Parathyroid adenoma (tissue), 2 donors: Measurements from ENCODE around the gene MROH7.

ENCODE experiments used
- H2AFZ ChIP-seq: fragments of 300-600 bp; sonication (generic); one replicate; pipeline ENCODE4 v1.7.0; 2017; ENCODE audit warnings: antibody characterized with exemption, mild to moderate bottlenecking
- H3K27ac ChIP-seq: fragments of 300-600 bp; sonication (generic); one replicate; pipeline ENCODE4 v1.7.0; 2017
- H3K27me3 ChIP-seq: fragments of 300-600 bp; sonication (generic); one replicate; pipeline ENCODE4 v1.7.0; 2017; ENCODE audit warnings: low read length; ENCODE audit not compliant: control insufficient read depth, insufficient read depth
- H3K36me3 ChIP-seq: fragments of 300-600 bp; sonication (generic); one replicate; pipeline ENCODE4 v1.7.0; 2017; ENCODE audit warnings: low read length; ENCODE audit not compliant: control insufficient read depth, insufficient read depth
- H3K4me1 ChIP-seq: fragments of 300-600 bp; sonication (generic); one replicate; pipeline ENCODE4 v1.7.0; 2017; ENCODE audit warnings: control low read depth
- H3K4me2 ChIP-seq: fragments of 300-600 bp; sonication (generic); one replicate; pipeline ENCODE4 v1.7.0; 2017; ENCODE audit warnings: low read length
- H3K4me3 ChIP-seq: fragments of 300-600 bp; sonication (generic); one replicate; pipeline ENCODE4 v1.7.0; 2017; ENCODE audit warnings: low read depth, low read length
- H3K79me2 ChIP-seq: fragments of 300-600 bp; sonication (generic); one replicate; pipeline ENCODE4 v1.7.0; 2017; ENCODE audit warnings: control low read depth
- H3K9ac ChIP-seq: fragments of 300-600 bp; sonication (generic); one replicate; pipeline ENCODE4 v1.7.0; 2017; ENCODE audit warnings: mild to moderate bottlenecking
- H3K9me3 ChIP-seq: fragments of 300-600 bp; sonication (generic); one replicate; pipeline ENCODE4 v1.7.0; 2017; ENCODE audit warnings: low read length; ENCODE audit not compliant: control insufficient read depth
- CTCF ChIP-seq: fragments of 300-600 bp; sonication (generic); IDR thresholded peaks from one replicate; pipeline ENCODE4 v1.7.0; 2017; ENCODE audit warnings: antibody characterized with exemption, mild to moderate bottlenecking
- donor health status: primary hyperparathyroidism.

The MROH7 gene

GRCh38 chr1:54601730-54602129 lies 39.9 kb upstream of the MROH7 start:
- Histone ChIP-seq H3K27ac (no peak overlapping the region), H3K4me3 (no peak overlapping the region), H3K4me2 (no peak overlapping the region), H3K9ac (no peak overlapping the region), H3K36me3 (no peaks in the 10 kb centered on the region), H2AFZ (no peak overlapping the region), H3K79me2 (no peaks in the 10 kb centered on the region), H3K9me3 (no peaks in the 10 kb centered on the region), H3K4me1 (no peaks in the 10 kb centered on the region), H3K27me3 (no peaks in the 10 kb centered on the region)
- TF ChIP-seq CTCF = no peak

GRCh38 chr1:54602554-54602953 lies 39.0 kb upstream of the MROH7 start:
- no peaks in the 10 kb centered on the region for H3K36me3 ChIP-seq
- H3K4me1 ChIP-seq = no peaks in the 10 kb centered on the region
- no peak overlapping the region for H3K27ac ChIP-seq
- no peak overlapping the region for H3K4me3 ChIP-seq
- no peak overlapping the region for H3K9ac ChIP-seq
- no peak overlapping the region for H2AFZ ChIP-seq
- H3K79me2 ChIP-seq = no peaks in the 10 kb centered on the region
- H3K27me3 ChIP-seq = no peaks in the 10 kb centered on the region
- no peak overlapping the region for H3K4me2 ChIP-seq
- TF ChIP-seq CTCF = no peak
- no peaks in the 10 kb centered on the region for H3K9me3 ChIP-seq

GRCh38 chr1:54603241-54603640 lies 38.3 kb upstream of the MROH7 start:
- no peaks in the 10 kb centered on the region for H3K79me2 ChIP-seq
- H3K36me3 ChIP-seq = no peaks in the 10 kb centered on the region
- no peak overlapping the region for H3K27ac ChIP-seq
- no peak for TF ChIP-seq CTCF
- H3K4me3 ChIP-seq = no peak overlapping the region
- no peaks in the 10 kb centered on the region for H3K27me3 ChIP-seq
- H2AFZ ChIP-seq = no peak overlapping the region
- H3K4me2 ChIP-seq = no peak overlapping the region
- no peak overlapping the region for H3K9ac ChIP-seq
- H3K9me3 ChIP-seq = no peaks in the 10 kb centered on the region
- no peaks in the 10 kb centered on the region for H3K4me1 ChIP-seq

- no peak for TF ChIP-seq CTCF
- Histone ChIP-seq H3K36me3 (no peaks in the 10 kb centered on the region), H3K27ac (no peak overlapping the region), H3K4me2 (no peak overlapping the region), H3K9me3 (no peaks in the 10 kb centered on the region), H3K79me2 (no peaks in the 10 kb centered on the region), H3K9ac (no peak overlapping the region), H3K4me3 (no peak overlapping the region), H3K27me3 (no peaks in the 10 kb centered on the region), H2AFZ (no peak overlapping the region), H3K4me1 (no peaks in the 10 kb centered on the region)
These were observed 37.5 kb upstream of the MROH7 start for GRCh38 chr1:54604051-54604450.

GRCh38 chr1:54604572-54605370 lies 36.8 kb upstream of the MROH7 start:
- H3K4me1 ChIP-seq = no peaks in the 10 kb centered on the region
- H3K9me3 ChIP-seq = no peaks in the 10 kb centered on the region
- no peak overlapping the region for H3K4me3 ChIP-seq
- no peaks in the 10 kb centered on the region for H3K79me2 ChIP-seq
- TF ChIP-seq CTCF = no peak
- no peak overlapping the region for H3K9ac ChIP-seq
- H3K27me3 ChIP-seq = no peaks in the 10 kb centered on the region
- no peak overlapping the region for H3K4me2 ChIP-seq
- H3K27ac ChIP-seq = no peak overlapping the region
- H2AFZ ChIP-seq = no peak overlapping the region
- no peaks in the 10 kb centered on the region for H3K36me3 ChIP-seq
